Stimulated activated CD4-positive, alpha-beta T cell treated with anti-CD3 and anti-CD28 coated beads, Interleukin-15, amount 100 ng/mL, for 24 hours (primary cell): ENCODE measurements around the gene ZNF830.
"Not testable (repeated sequence)": the region's sequence is repeated elsewhere in the genome, so short reads cannot be mapped to it uniquely, and the experiment has no call there.

Experiments
- DNase-seq: peaks from one replicate; pipeline ENCODE4 v3.0.0-alpha.2; 2020

Gene ZNF830

GRCh38 chr17:34961093-34961911 is at the start of gene ZNF830, which contains the start of gene CCT6B:
Gene ZNF830, plus strand, starts transcription at chr17:34961540. Its CDS starts 27 bp downstream, at chr17:34961567.
Gene CCT6B, minus strand, starts transcription at chr17:34961460. Its CDS starts 67 bp downstream, at chr17:34961393.
- peak; percentile 91 for DNase-seq

GRCh38 chr17:34913001-34913400 is 48.3 kb upstream of the ZNF830 start:
- DNase-seq, result no peak

GRCh38 chr17:34916120-34916519 is 45.2 kb upstream of the ZNF830 start:
- no peak for DNase-seq

- DNase-seq, result no peak
Measured at GRCh38 chr17:34917381-34917780, 44.0 kb upstream of the ZNF830 start.

- no peak for DNase-seq
Measured at GRCh38 chr17:34920676-34921075, 40.7 kb upstream of the ZNF830 start.

GRCh38 chr17:34926661-34927060 is 34.7 kb upstream of the ZNF830 start:
- no peak for DNase-seq

- DNase-seq, result no peak
Measured at GRCh38 chr17:34930283-34930682, 31.1 kb upstream of the ZNF830 start.

GRCh38 chr17:34950780-34951179 is 10.6 kb upstream of the ZNF830 start:
- not testable (repeated sequence) for DNase-seq

GRCh38 chr17:34958438-34958837 is 2.9 kb upstream of the ZNF830 start:
- DNase-seq, result no peak

- DNase-seq, result no peak
Measured at GRCh38 chr17:34974179-34974578, 12.8 kb downstream of the ZNF830 start.

- no peak for DNase-seq
Measured at GRCh38 chr17:34974794-34975785, 13.8 kb downstream of the ZNF830 start.

GRCh38 chr17:34979153-34979552 is 17.8 kb downstream of the ZNF830 start:
- no peak for DNase-seq

- no peak for DNase-seq
Measured at GRCh38 chr17:34979650-34980352, 18.5 kb downstream of the ZNF830 start.

- DNase-seq, result peak; percentile 97
Measured at GRCh38 chr17:34980353-34980680, 19.0 kb downstream of the ZNF830 start, which contains the start of gene LIG3. Gene LIG3, plus strand, starts transcription at chr17:34980512. Its CDS starts 2,494 bp downstream, at chr17:34983006.

GRCh38 chr17:34980681-34981537 is 19.6 kb downstream of the ZNF830 start:
- peak; percentile 83 for DNase-seq

- DNase-seq, result no peak
Measured at GRCh38 chr17:34981538-34982241, 20.4 kb downstream of the ZNF830 start.

- no peak for DNase-seq
Measured at GRCh38 chr17:34987232-34987631, 25.9 kb downstream of the ZNF830 start.

- DNase-seq, result no peak
Measured at GRCh38 chr17:34988644-34989043, 27.3 kb downstream of the ZNF830 start.

- no peak for DNase-seq
Measured at GRCh38 chr17:34989473-34989872, 28.1 kb downstream of the ZNF830 start.

GRCh38 chr17:34990921-34991365 is 29.6 kb downstream of the ZNF830 start:
- no peak for DNase-seq

- no peak for DNase-seq
Measured at GRCh38 chr17:34991606-34992005, 30.3 kb downstream of the ZNF830 start.
